Fibroblast of mammary gland (primary cell): Measurements from ENCODE around the gene FBXO3.

Source experiments
- DNase-seq: peaks from one replicate; pipeline ENCODE4 v3.0.0-alpha.2; 2010; ENCODE audit warnings: low read depth
- H3K4me3 ChIP-seq: 2 replicates; pipeline ENCODE4 v1.5.1; 2011; ENCODE audit warnings: low read depth, mild to moderate bottlenecking, low read length, moderate library complexity; ENCODE audit not compliant: control insufficient read depth
- CTCF ChIP-seq: conservative IDR thresholded peaks from 2 replicates; pipeline ENCODE4 v1.5.1; 2011; ENCODE audit warnings: low read depth, low read length, inconsistent platforms; ENCODE audit not compliant: control insufficient read depth, insufficient read depth

Gene FBXO3

GRCh38 chr11:33721984-33722383, 52.3 kb downstream of the FBXO3 start:
- TF ChIP-seq CTCF, result no peak
- no peak for DNase-seq
- H3K4me3 ChIP-seq, result no peak overlapping the region

GRCh38 chr11:33721426-33721825, 52.9 kb downstream of the FBXO3 start:
- H3K4me3 ChIP-seq, result no peak overlapping the region
- peak; percentile 68 for DNase-seq
- no peak for TF ChIP-seq CTCF

DNA sequence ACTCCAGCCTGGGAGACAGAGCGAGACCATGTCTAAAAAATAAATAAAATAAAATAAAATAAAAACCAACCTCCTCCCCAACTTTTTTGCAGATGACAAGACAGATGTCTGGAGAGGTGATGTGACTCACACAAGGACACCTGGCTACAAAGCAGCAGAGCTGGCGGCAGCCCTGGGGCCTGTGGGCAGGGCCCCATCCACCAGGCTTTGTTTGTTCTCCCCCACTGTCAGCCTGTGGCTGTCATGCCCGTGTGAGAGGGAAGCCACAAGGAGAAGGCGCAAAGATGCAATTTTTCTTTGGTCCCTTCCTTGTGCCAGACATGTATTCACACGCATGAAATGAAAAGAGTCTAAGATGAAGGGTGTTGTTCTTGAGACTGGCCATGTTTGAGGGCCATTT, 54.7 kb downstream of the FBXO3 start:
- no peak for TF ChIP-seq CTCF
- no peak overlapping the region for H3K4me3 ChIP-seq
- DNase-seq, result no peak

DNA sequence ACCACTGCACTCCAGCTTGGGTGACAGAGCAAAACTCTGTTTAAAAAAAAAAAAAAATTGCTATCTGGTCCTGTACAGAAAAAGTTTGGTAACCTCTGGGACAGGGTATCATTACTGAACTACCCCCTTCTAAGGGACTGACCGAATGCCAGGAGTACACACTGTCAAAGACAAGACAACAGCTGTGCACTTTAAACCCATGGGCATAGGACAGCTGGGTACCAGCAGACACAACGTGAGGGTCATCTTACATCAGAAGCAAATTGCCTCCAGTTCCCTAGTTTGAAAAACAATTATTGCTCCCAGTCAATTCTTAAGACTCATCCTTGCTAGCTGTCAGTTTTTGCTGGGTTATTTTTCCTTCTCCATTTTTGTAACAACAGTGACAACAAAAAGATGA, 55.9 kb downstream of the FBXO3 start:
- DNase-seq, result no peak
- no peak for TF ChIP-seq CTCF
- no peak overlapping the region for H3K4me3 ChIP-seq

- no peak overlapping the region for H3K4me3 ChIP-seq
- DNase-seq, result peak; percentile 63
- peak; percentile 48 for TF ChIP-seq CTCF
Measured at GRCh38 chr11:33716243-33716642, 58.1 kb downstream of the FBXO3 start.

GRCh38 chr11:33713856-33714398, 60.4 kb downstream of the FBXO3 start:
- no peak overlapping the region for H3K4me3 ChIP-seq
- DNase-seq, result no peak
- no peak for TF ChIP-seq CTCF
